ENCODE measurements around the gene PHTF1.
A peak's percentile ranks its signal among the peaks of the same experiment; 100 is the strongest.

PHTF1 gene

GRCh38 chr1:113759333-113760101 lies at the start of gene PHTF1:
TSS of gene PHTF1 (minus strand) at chr1:113759486. CDS start at chr1:113758703, 783 bp downstream.
- DNase-seq (ENCODE audit: low spot score): peak; percentile 49

GRCh38 chr1:113808450-113809195 lies 49.3 kb upstream of the PHTF1 start:
- no peak for DNase-seq (ENCODE audit: low spot score)

- DNase-seq (ENCODE audit: low spot score): no peak
Observed at GRCh38 chr1:113805639-113806038, 46.4 kb upstream of the PHTF1 start.

- no peak for DNase-seq (ENCODE audit: low spot score)
Observed at GRCh38 chr1:113805256-113805531, 45.9 kb upstream of the PHTF1 start.

- DNase-seq (ENCODE audit: low spot score): no peak
Observed at GRCh38 chr1:113804421-113805255, 45.4 kb upstream of the PHTF1 start.

- no peak for DNase-seq (ENCODE audit: low spot score)
Observed at GRCh38 chr1:113802367-113803007, 43.2 kb upstream of the PHTF1 start.

GRCh38 chr1:113800487-113800886 lies 41.2 kb upstream of the PHTF1 start:
- DNase-seq (ENCODE audit: low spot score): no peak

GRCh38 chr1:113797472-113797871 lies 38.2 kb upstream of the PHTF1 start:
- DNase-seq (ENCODE audit: low spot score): no peak

- no peak for DNase-seq (ENCODE audit: low spot score)
Observed at GRCh38 chr1:113793878-113794834, 34.9 kb upstream of the PHTF1 start.

GRCh38 chr1:113792986-113793385 lies 33.7 kb upstream of the PHTF1 start:
- DNase-seq (ENCODE audit: low spot score): no peak

GRCh38 chr1:113792471-113792870 lies 33.2 kb upstream of the PHTF1 start:
- DNase-seq (ENCODE audit: low spot score): no peak

- DNase-seq (ENCODE audit: low spot score): no peak
Observed at GRCh38 chr1:113788802-113789201, 29.5 kb upstream of the PHTF1 start.

- DNase-seq (ENCODE audit: low spot score): no peak
Observed at GRCh38 chr1:113787663-113788062, 28.4 kb upstream of the PHTF1 start.

GRCh38 chr1:113786069-113786468 lies 26.8 kb upstream of the PHTF1 start:
- DNase-seq (ENCODE audit: low spot score): no peak

- DNase-seq (ENCODE audit: low spot score): no peak
Observed at GRCh38 chr1:113784104-113784779, 25.0 kb upstream of the PHTF1 start.

- DNase-seq (ENCODE audit: low spot score): peak; percentile 23
Observed at GRCh38 chr1:113783254-113784103, 24.2 kb upstream of the PHTF1 start.

GRCh38 chr1:113782406-113782805 lies 23.1 kb upstream of the PHTF1 start:
- DNase-seq (ENCODE audit: low spot score): no peak

- DNase-seq (ENCODE audit: low spot score): no peak
Observed at GRCh38 chr1:113780374-113781146, 21.3 kb upstream of the PHTF1 start.

GRCh38 chr1:113779542-113779941 lies 20.3 kb upstream of the PHTF1 start:
- no peak for DNase-seq (ENCODE audit: low spot score)
